T-helper 2 cell treated with Interferon-gamma antibody and Interleukin-4, amounts not matched to agents 100 ng/mL and 5 ng/mL, for 36 hours (primary cell): ENCODE results near the gene PHKA1. TPM values are rescaled to one million over a fixed set of nuclear protein-coding genes. Genes with fewer than 3 reads are reported as not detected.
"Not testable (repeated sequence)": the region's sequence is repeated elsewhere in the genome, so short reads cannot be mapped to it uniquely, and the experiment has no call there.

ENCODE experiments used
- intact Hi-C: fragments of 100-400 bp; cut with micrococcal nuclease; formaldehyde crosslinking; loops from one replicate; pipeline ENCODE4 v1.15.1; 2023
- total RNA-seq: library from RNA; stranded (reverse); gene quantifications from 2 replicates; pipeline ENCODE4 v1.2.3, GENCODE V29; 2022

The PHKA1 gene
- total RNA-seq, 1 donor from 2014 or later, result 3.3 TPM

GRCh38 chrX:72669508-72669907 lies 44.6 kb downstream of the PHKA1 start:
- intact Hi-C loops, result not testable (repeated sequence)

- intact Hi-C loops, result no loop called here
These were observed 47.7 kb downstream of the PHKA1 start for GRCh38 chrX:72666451-72666850.

GRCh38 chrX:72663737-72664136 lies 50.4 kb downstream of the PHKA1 start:
- intact Hi-C loops, result loop anchor here (2.0 kb wide), 1 partner anchor 91 kb away; the partner anchor contains the start of gene HDAC8

GRCh38 chrX:72662020-72662747 lies 51.9 kb downstream of the PHKA1 start:
- intact Hi-C loops, result loop anchor here (2.0 kb wide), 1 partner anchor 89 kb away; the partner anchor contains the start of gene HDAC8

- intact Hi-C loops, result no loop called here
These were observed 54.4 kb downstream of the PHKA1 start for GRCh38 chrX:72659723-72660122.

GRCh38 chrX:72652082-72652481 lies 62.0 kb downstream of the PHKA1 start:
- intact Hi-C loops, result no loop called here

GRCh38 chrX:72644946-72645345 lies 69.2 kb downstream of the PHKA1 start:
- intact Hi-C loops, result no loop called here

- intact Hi-C loops, result no loop called here
These were observed 72.5 kb downstream of the PHKA1 start for GRCh38 chrX:72641611-72642010.

GRCh38 chrX:72635930-72636329 lies 78.2 kb downstream of the PHKA1 start:
- intact Hi-C loops, result no loop called here

GRCh38 chrX:72634331-72634730 lies 79.8 kb downstream of the PHKA1 start:
- intact Hi-C loops, result no loop called here

- intact Hi-C loops, result no loop called here
These were observed 83.9 kb downstream of the PHKA1 start for GRCh38 chrX:72630185-72630584.

GRCh38 chrX:72624194-72624593 lies 89.9 kb downstream of the PHKA1 start:
- intact Hi-C loops, result loop anchor here (5.0 kb wide), 1 partner anchor 52 kb away; the partner anchor contains the start of gene HDAC8

- intact Hi-C loops, result loop anchor here (5.0 kb wide), 1 partner anchor 50 kb away; the partner anchor contains the start of gene HDAC8
These were observed 92.3 kb downstream of the PHKA1 start for GRCh38 chrX:72621625-72622485.

GRCh38 chrX:72621163-72621562 lies 92.9 kb downstream of the PHKA1 start:
- intact Hi-C loops, result loop anchor here (5.0 kb wide), 1 partner anchor 49 kb away; the partner anchor contains the start of gene HDAC8

- intact Hi-C loops, result loop anchor here (5.0 kb wide), 1 partner anchor 48 kb away; the partner anchor contains the start of gene HDAC8
These were observed 93.5 kb downstream of the PHKA1 start for GRCh38 chrX:72620550-72621145.

- intact Hi-C loops, result no loop called here
These were observed 104.8 kb downstream of the PHKA1 start for GRCh38 chrX:72609313-72609712.

- intact Hi-C loops, result no loop called here
These were observed 109.4 kb downstream of the PHKA1 start for GRCh38 chrX:72604705-72605104.

GRCh38 chrX:72604112-72604511 lies 110.0 kb downstream of the PHKA1 start:
- intact Hi-C loops, result no loop called here

GRCh38 chrX:72591038-72591437 lies 123.1 kb downstream of the PHKA1 start:
- intact Hi-C loops, result not testable (repeated sequence)

- intact Hi-C loops, result no loop called here
These were observed 129.9 kb downstream of the PHKA1 start for GRCh38 chrX:72584163-72584562.

- intact Hi-C loops, result no loop called here
These were observed 137.8 kb downstream of the PHKA1 start for GRCh38 chrX:72576141-72576894.
